Natural killer cell (primary cell): ENCODE results near the gene VAMP5. TPM values are rescaled to one million over a fixed set of nuclear protein-coding genes. Genes with fewer than 3 reads are reported as not detected.
A peak's percentile ranks its signal among the peaks of the same experiment; 100 is the strongest.

Experiments used
- ATAC-seq, 3 donors: fragments of 150-1000 bp in 2 of 3; fragments of 200-7000 bp in 1 of 3; cut with Tn5 transposase; 1 replicate in 1 of 3; 2 replicates in 2 of 3; pipeline ENCODE4 v1.10.0; 2021; ENCODE audit warnings: mild to moderate bottlenecking in 2 of 3, moderate library complexity in 2 of 3
- DNase-seq, 2 donors: peaks; one replicate each; pipeline versions ENCODE4 v3.0.0 to v3.0.0-alpha.2; 2013 to 2021; ENCODE audit warnings: mixed read lengths in 1 of 2
- H3K27ac ChIP-seq: one replicate; pipeline ENCODE4 v1.5.1; 2013; ENCODE audit warnings: mild to moderate bottlenecking, low read length
- H3K27me3 ChIP-seq: one replicate; pipeline ENCODE4 v1.6.1; 2013; ENCODE audit warnings: low read length; ENCODE audit not compliant: control insufficient read depth, insufficient read depth
- H3K36me3 ChIP-seq: one replicate; pipeline ENCODE4 v1.6.1; 2013; ENCODE audit warnings: low read length; ENCODE audit not compliant: control insufficient read depth, insufficient read depth
- H3K4me1 ChIP-seq: one replicate; pipeline ENCODE4 v1.6.1; 2013; ENCODE audit warnings: low read length; ENCODE audit not compliant: control insufficient read depth, insufficient read depth
- H3K4me3 ChIP-seq: one replicate; pipeline ENCODE4 v1.5.1; 2013; ENCODE audit warnings: low read length
- H3K9me3 ChIP-seq: one replicate; pipeline ENCODE4 v1.6.1; 2013; ENCODE audit warnings: low read length; ENCODE audit not compliant: control insufficient read depth, insufficient read depth
- H3K27ac Mint-ChIP-seq, 2 donors: one replicate each; pipeline ENCODE4 v1.8.0; 2022; ENCODE audit warnings: mild to moderate bottlenecking in 2 of 2, mixed read lengths in 2 of 2, moderate library complexity in 1 of 2
- H3K27me3 Mint-ChIP-seq, 2 donors: one replicate each; pipeline ENCODE4 v1.8.0; 2022; ENCODE audit warnings: low read depth in 2 of 2, mixed read lengths in 2 of 2
- H3K36me3 Mint-ChIP-seq: one replicate; pipeline ENCODE4 v1.8.0; 2022; ENCODE audit warnings: mixed read lengths
- H3K4me1 Mint-ChIP-seq, 2 donors: one replicate each; pipeline ENCODE4 v1.8.0; 2022; ENCODE audit warnings: mixed read lengths in 2 of 2
- H3K4me3 Mint-ChIP-seq: one replicate; pipeline ENCODE4 v1.8.0; 2022; ENCODE audit warnings: mild to moderate bottlenecking, moderate library complexity, mixed read lengths
- H3K9me3 Mint-ChIP-seq, 2 donors: one replicate each; pipeline ENCODE4 v1.8.0; 2022; ENCODE audit warnings: mixed read lengths in 2 of 2
- WGBS: methylation state at CpG from one replicate; pipeline ENCODE4 v1.1.7; 2013; ENCODE audit warnings: missing lambda C conversion rate; ENCODE audit not compliant: insufficient coverage; 5-methylcytosine and 5-hydroxymethylcytosine counted together
- intact Hi-C: fragments of 100-400 bp; cut with micrococcal nuclease; formaldehyde crosslinking; loops from one replicate; pipeline ENCODE4 v1.14.2; 2022
- total RNA-seq, 4 donors: library from RNA; stranded (reverse); fragments of 120-200 nt in 1 of 4; gene quantifications; one replicate each; pipeline versions ENCODE4 v1.2.3 to v1.2.4, GENCODE V29; 2013 to 2022
- TF ChIP-seq, protein P1 (sequence below): fragments of 200-600 bp; IDR thresholded peaks from one replicate; pipeline ENCODE4 v1.8.0; 2022; ENCODE audit warnings: antibody characterized with exemption

The VAMP5 gene
- total RNA-seq, 3 donors from 2014 or later (not counting 1 experiment from before 2014, with no cell fraction given), result 35.0 to 50.7 (median 36.7) TPM

DNA sequence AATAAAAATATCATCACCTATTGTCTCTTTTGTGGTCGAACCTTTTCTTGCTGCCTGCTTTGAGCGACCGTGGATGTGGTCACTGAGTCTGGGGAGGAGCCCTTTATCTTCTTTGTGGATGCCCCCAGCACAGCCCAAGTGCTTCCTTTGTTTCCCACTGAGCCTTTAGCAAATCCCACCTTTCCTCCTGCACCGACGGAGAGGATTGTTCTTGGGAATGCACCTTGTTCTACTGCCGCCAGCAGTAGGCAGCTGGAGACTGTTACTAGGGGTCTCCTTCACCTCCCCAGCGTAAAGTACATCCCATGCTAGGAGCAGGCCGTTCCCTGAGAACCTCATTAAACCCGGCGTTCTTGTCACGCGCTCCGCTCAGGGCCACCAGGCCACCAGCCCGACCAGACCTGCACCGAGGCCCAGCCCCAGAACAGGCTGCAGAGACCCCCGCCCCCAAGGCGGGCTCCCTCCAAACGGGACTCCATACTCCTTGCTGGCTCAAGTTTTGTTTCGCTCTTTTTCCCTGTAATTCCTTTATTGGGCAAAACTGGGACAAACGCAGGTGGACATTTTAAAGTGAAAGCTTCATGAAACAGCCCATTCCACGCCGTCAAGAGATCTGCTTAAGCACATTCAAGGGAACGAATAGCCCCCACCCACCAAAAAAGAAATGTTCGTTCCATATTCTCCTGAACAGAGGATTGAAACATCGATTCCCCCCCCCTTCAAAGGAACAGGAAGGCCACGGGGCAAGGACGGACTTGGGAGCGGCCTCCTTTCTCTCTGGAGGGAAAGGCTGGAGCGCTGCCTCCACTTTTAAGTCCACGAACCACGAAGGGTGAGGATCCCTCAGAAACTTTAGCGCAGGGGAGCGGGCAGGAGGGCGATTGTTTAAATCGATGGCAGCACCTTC is 46.4 kb upstream of the VAMP5 start:
- peak overlapping the region; percentile 95 for H3K4me3 Mint-ChIP-seq
- ATAC-seq, result no peak
- DNase-seq, result peak in 1 of 2 donors; percentile 47
- intact Hi-C loops, result loop anchor here (5.0 kb wide), 1 partner anchor 131 kb away; no protein-coding TSS in a partner anchor
- peak overlapping the region; percentile 89 to 90 for H3K27ac Mint-ChIP-seq
- no peaks in the 10 kb centered on the region for H3K27me3 ChIP-seq
- H3K4me3 ChIP-seq, result peak overlapping the region; percentile 90
- peak overlapping the region; percentile 94 for H3K27ac ChIP-seq
- no peaks in the 10 kb centered on the region for H3K9me3 Mint-ChIP-seq
- peaks cover 33 to 44% of the 10 kb centered on the region in 2 donors for H3K4me1 Mint-ChIP-seq
- no peaks in the 10 kb centered on the region for H3K27me3 Mint-ChIP-seq
- peaks cover 20% of the 10 kb centered on the region for H3K36me3 ChIP-seq
- H3K9me3 ChIP-seq, result no peaks in the 10 kb centered on the region
- H3K36me3 Mint-ChIP-seq, result peaks cover 15% of the 10 kb centered on the region
- WGBS, result 2% methylated on average over 35 of the region's 35 CpGs
- H3K4me1 ChIP-seq, result peaks cover 23% of the 10 kb centered on the region
- TF ChIP-seq, protein P1, sequence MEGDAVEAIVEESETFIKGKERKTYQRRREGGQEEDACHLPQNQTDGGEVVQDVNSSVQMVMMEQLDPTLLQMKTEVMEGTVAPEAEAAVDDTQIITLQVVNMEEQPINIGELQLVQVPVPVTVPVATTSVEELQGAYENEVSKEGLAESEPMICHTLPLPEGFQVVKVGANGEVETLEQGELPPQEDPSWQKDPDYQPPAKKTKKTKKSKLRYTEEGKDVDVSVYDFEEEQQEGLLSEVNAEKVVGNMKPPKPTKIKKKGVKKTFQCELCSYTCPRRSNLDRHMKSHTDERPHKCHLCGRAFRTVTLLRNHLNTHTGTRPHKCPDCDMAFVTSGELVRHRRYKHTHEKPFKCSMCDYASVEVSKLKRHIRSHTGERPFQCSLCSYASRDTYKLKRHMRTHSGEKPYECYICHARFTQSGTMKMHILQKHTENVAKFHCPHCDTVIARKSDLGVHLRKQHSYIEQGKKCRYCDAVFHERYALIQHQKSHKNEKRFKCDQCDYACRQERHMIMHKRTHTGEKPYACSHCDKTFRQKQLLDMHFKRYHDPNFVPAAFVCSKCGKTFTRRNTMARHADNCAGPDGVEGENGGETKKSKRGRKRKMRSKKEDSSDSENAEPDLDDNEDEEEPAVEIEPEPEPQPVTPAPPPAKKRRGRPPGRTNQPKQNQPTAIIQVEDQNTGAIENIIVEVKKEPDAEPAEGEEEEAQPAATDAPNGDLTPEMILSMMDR, result no peak

DNA sequence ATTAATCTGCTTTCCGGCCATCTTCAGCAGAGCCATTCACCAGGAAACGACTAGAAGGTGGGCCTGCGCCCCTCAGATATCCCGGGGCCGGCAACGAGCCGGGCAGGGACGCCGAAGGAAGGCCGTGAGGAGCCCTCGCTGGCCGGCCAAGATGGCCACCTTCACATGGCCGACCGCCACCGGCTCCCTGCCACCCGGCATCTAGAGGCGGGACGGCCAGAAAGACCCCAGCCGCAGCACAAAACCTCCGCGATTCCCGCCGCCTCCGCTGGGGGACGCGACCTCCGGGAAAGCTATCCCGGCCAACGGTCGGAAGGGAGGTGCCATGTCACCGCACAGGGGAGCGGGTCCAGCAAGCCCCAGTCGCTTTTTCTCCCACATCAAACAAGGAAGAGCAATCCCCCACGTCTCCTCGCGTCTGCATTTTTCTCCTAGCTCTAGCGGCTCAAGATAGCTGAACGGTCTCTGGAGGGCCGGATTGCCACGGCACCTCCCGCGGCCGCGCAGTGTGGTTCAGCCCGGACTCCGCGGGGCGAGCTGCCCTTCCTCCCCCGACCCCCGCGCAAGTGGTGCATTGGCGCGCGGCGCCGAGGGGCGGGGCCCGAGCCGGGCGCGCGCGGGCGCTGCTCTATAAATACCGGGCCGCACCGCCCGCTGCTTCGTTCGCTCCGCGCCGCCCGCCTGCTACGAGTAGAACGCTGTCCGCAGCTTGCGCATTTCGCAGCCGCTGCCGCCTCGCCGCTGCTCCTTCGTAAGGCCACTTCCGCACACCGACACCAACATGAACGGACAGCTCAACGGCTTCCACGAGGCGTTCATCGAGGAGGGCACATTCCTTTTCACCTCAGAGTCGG is 45.5 kb upstream of the VAMP5 start, which contains the start of gene MAT2A:
MAT2A (plus strand) TSS at position 662 of the 854 bp plus-strand sequence; CDS start at position 782, 120 bp downstream.
- WGBS, result under 1% methylated on average over 92 of the region's 92 CpGs
- Histone ChIP-seq H3K27me3 (no peaks in the 10 kb centered on the region), H3K4me3 (peak within 1 kb of the TSS; percentile 90), H3K4me1 (peaks cover 23% of the 10 kb centered on the region), H3K9me3 (no peaks in the 10 kb centered on the region), H3K27ac (peak within 1 kb of the TSS; percentile 94), H3K36me3 (peaks cover 27% of the 10 kb centered on the region)
- ATAC-seq, result peak; percentile 79 to 88 (median 80)
- Mint-ChIP-seq H3K36me3 (peaks cover 22% of the 10 kb centered on the region), H3K27me3 (no peaks in the 10 kb centered on the region), H3K27ac (peak within 1 kb of the TSS; percentile 89 to 90), H3K9me3 (no peaks in the 10 kb centered on the region), H3K4me1 (peaks cover 33 to 47% of the 10 kb centered on the region in 2 donors), H3K4me3 (peak within 1 kb of the TSS; percentile 95)
- DNase-seq, result peak; percentile 88 to 91
- TF ChIP-seq, protein P1, result peak; percentile 15
- intact Hi-C loops, result loop anchor here (5.0 kb wide), 1 partner anchor 131 kb away; no protein-coding TSS in a partner anchor

DNA sequence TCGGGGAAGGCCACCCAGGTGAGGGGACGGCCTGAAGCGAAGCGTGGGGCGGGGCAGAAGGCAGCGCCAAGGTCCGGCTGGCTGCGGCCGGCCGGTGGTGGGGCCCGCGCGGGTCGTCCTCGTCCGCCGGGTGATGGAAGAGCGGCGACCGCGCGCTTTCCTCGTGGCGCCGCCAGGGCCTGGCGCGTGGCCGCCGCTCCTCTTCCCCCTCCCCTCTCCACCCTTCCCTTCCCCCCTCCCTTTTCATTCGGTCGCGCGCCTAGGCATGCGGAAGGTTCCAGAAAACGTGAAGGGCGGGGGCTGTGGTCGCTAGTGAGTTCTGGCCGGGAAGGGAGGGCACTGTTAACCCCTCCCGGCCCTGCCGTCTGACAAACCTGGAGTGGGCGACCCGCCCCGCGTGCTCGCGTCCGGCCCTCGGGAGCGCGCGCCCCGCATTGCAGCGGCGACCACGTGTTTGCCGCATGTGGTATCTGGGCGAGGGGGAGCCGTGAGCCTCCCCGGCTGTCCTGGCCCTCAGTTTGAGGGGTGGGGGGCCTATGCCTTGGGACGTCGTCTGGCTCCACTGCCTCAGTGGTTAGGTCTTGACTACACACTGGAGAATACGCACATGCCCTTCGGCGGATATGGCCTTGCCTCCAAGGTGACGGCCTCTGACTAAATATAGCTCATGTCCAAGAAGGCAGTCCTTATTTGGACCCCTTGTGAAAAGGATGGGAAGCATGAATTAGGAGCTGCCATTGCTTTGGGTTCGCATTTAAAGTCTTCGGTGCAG is 44.7 kb upstream of the VAMP5 start:
- H3K27me3 ChIP-seq, result no peaks in the 10 kb centered on the region
- peaks cover 23% of the 10 kb centered on the region for H3K4me1 ChIP-seq
- DNase-seq (peak; percentile 68 to 85), ATAC-seq (peak; percentile 64 to 82 (median 64))
- Mint-ChIP-seq H3K27ac (peak overlapping the region; percentile 89 to 90), H3K36me3 (peaks cover 30% of the 10 kb centered on the region), H3K27me3 (no peaks in the 10 kb centered on the region), H3K4me1 (peaks cover 38 to 47% of the 10 kb centered on the region in 2 donors), H3K9me3 (no peaks in the 10 kb centered on the region), H3K4me3 (peak overlapping the region; percentile 95)
- WGBS, result under 1% methylated on average over 67 of the region's 67 CpGs
- TF ChIP-seq, protein P1, result no peak
- H3K4me3 ChIP-seq, result peak overlapping the region; percentile 90
- peaks cover 33% of the 10 kb centered on the region for H3K36me3 ChIP-seq
- intact Hi-C loops, result loop anchor here (5.0 kb wide), 1 partner anchor 132 kb away; no protein-coding TSS in a partner anchor
- no peaks in the 10 kb centered on the region for H3K9me3 ChIP-seq
- H3K27ac ChIP-seq, result peak overlapping the region; percentile 87
